ENCODE data around the gene ZBTB20. TPM values are rescaled to one million over a fixed set of nuclear protein-coding genes. Genes with fewer than 3 reads are reported as not detected.

The ZBTB20 gene
- total and polyA plus RNA-seq, 4 donors: 0.74 to 77.1 (median 27.9) TPM

DNA sequence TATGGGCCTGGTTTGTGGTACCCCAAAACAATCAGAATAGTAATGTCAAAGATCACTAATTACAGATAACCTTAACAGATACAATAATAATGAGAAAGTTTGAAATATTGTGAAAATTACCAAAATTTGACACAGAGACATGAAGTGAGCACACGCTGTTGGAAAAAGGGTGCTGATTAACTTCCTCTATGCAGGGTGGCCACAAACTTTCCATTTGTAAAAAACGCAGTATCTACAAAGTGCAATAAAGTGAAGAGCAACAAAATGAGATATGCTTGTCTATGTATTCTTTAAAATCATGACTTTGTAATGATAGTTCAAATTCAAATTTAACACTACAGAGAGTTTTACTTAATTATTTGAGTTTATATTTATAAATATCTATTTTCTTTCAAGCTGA is 860.8 kb downstream of the ZBTB20 start:
- no peak overlapping the region for H3K4me3 ChIP-seq
- H3K27ac ChIP-seq (ENCODE audit: low read depth in 1 of 2, low read length in 1 of 2): no peak overlapping the region
- no peak overlapping the region for H3K9ac ChIP-seq (ENCODE audit: insufficient read depth in 1 of 2, low read length in 2 of 2)
- no peaks in the 10 kb centered on the region for H3K27me3 ChIP-seq (ENCODE audit: control insufficient read depth in 3 of 3, insufficient read depth in 3 of 3, low read length in 2 of 3)
- ATAC-seq (ENCODE audit: insufficient read depth, low FRiP score) (no peak), DNase-seq (no peak)
- no peaks in the 10 kb centered on the region for H3K9me3 ChIP-seq (ENCODE audit: control insufficient read depth in 4 of 4, insufficient read depth in 3 of 4, low read length in 3 of 4)
- 84 to 91% methylated on average over 2 of the region's 2 CpGs for WGBS, 2 donors
- no peaks in the 10 kb centered on the region for H3K4me1 ChIP-seq (ENCODE audit: control insufficient read depth in 5 of 5, insufficient read depth in 5 of 5, low read length in 5 of 5)
- H3K36me3 ChIP-seq (ENCODE audit: control insufficient read depth in 4 of 4, insufficient read depth in 4 of 4, low read length in 4 of 4): no peaks in the 10 kb centered on the region
- TF ChIP-seq, protein P1, sequence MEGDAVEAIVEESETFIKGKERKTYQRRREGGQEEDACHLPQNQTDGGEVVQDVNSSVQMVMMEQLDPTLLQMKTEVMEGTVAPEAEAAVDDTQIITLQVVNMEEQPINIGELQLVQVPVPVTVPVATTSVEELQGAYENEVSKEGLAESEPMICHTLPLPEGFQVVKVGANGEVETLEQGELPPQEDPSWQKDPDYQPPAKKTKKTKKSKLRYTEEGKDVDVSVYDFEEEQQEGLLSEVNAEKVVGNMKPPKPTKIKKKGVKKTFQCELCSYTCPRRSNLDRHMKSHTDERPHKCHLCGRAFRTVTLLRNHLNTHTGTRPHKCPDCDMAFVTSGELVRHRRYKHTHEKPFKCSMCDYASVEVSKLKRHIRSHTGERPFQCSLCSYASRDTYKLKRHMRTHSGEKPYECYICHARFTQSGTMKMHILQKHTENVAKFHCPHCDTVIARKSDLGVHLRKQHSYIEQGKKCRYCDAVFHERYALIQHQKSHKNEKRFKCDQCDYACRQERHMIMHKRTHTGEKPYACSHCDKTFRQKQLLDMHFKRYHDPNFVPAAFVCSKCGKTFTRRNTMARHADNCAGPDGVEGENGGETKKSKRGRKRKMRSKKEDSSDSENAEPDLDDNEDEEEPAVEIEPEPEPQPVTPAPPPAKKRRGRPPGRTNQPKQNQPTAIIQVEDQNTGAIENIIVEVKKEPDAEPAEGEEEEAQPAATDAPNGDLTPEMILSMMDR (IDR thresholded peaks at IDR 0.05; ENCODE audit: control extremely low read depth, extremely low read depth): no peak

DNA sequence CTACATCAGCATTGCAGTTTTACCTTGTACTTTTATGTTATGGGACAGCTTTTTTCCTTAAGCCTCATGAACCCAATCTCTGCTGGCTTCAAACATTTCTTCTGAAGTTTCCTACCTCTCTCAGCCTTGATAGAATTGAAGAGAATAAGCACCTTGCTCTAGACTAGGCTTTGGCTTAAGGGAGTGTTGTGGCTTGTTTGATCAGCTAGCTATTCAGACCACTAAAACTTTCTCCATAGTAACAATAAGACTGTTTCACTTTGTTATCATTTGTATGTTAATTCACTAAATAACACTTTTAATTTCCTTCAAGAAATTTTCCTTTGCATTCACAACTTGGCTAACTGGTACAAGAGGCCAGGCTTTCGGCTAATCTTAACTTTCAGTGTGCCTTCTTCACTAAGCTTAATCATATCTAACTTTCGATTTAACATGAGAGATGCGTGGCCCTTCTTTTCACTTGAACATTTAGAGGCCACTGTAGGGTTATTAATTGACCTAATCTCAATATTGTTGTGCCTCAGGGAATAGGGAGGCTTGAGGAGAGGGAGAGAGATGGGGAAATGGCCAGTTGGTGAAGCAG is 861.3 kb downstream of the ZBTB20 start:
- Histone ChIP-seq H3K4me3 (no peak overlapping the region), H3K27me3 (ENCODE audit: control insufficient read depth in 3 of 3, insufficient read depth in 3 of 3, low read length in 2 of 3) (no peaks in the 10 kb centered on the region), H3K27ac (ENCODE audit: low read depth in 1 of 2, low read length in 1 of 2) (no peak overlapping the region), H3K4me1 (ENCODE audit: control insufficient read depth in 5 of 5, insufficient read depth in 5 of 5, low read length in 5 of 5) (no peaks in the 10 kb centered on the region), H3K9ac (ENCODE audit: insufficient read depth in 1 of 2, low read length in 2 of 2) (no peak overlapping the region), H3K9me3 (ENCODE audit: control insufficient read depth in 4 of 4, insufficient read depth in 3 of 4, low read length in 3 of 4) (no peaks in the 10 kb centered on the region), H3K36me3 (ENCODE audit: control insufficient read depth in 4 of 4, insufficient read depth in 4 of 4, low read length in 4 of 4) (no peaks in the 10 kb centered on the region)
- DNase-seq: no peak
- ATAC-seq (ENCODE audit: insufficient read depth, low FRiP score): no peak
- TF ChIP-seq, protein P1 (IDR thresholded peaks at IDR 0.05; ENCODE audit: control extremely low read depth, extremely low read depth): no peak
- WGBS, 2 donors: 86 to 94% methylated on average over 3 of the region's 3 CpGs

GRCh38 chr3:114284644-114285043 is 862.4 kb downstream of the ZBTB20 start:
- WGBS, 2 donors: 97 to 98% methylated on average over 1 of the region's 1 CpG
- TF ChIP-seq, protein P1 (IDR thresholded peaks at IDR 0.05; ENCODE audit: control extremely low read depth, extremely low read depth): no peak

More at GRCh38 chr3:114284644-114285043, 862.4 kb downstream of the ZBTB20 start:
- Histone ChIP-seq H3K4me3 (no peak overlapping the region), H3K9me3 (ENCODE audit: control insufficient read depth in 4 of 4, insufficient read depth in 3 of 4, low read length in 3 of 4) (no peaks in the 10 kb centered on the region), H3K9ac (ENCODE audit: insufficient read depth in 1 of 2, low read length in 2 of 2) (no peak overlapping the region), H3K27ac (ENCODE audit: low read depth in 1 of 2, low read length in 1 of 2) (no peak overlapping the region), H3K36me3 (ENCODE audit: control insufficient read depth in 4 of 4, insufficient read depth in 4 of 4, low read length in 4 of 4) (no peaks in the 10 kb centered on the region), H3K27me3 (ENCODE audit: control insufficient read depth in 3 of 3, insufficient read depth in 3 of 3, low read length in 2 of 3) (no peaks in the 10 kb centered on the region), H3K4me1 (ENCODE audit: control insufficient read depth in 5 of 5, insufficient read depth in 5 of 5, low read length in 5 of 5) (no peaks in the 10 kb centered on the region)
- DNase-seq (no peak), ATAC-seq (ENCODE audit: insufficient read depth, low FRiP score) (no peak)

Small RNA genes within 50 kb of the gene (small RNA-seq; reads per million reads assigned to genes)
- 0.08 reads per million for gene MIR4796 (ENCODE audit: low replicate concordance)
